Measurements from ENCODE around the gene GPRIN2.

GPRIN2 gene

DNA sequence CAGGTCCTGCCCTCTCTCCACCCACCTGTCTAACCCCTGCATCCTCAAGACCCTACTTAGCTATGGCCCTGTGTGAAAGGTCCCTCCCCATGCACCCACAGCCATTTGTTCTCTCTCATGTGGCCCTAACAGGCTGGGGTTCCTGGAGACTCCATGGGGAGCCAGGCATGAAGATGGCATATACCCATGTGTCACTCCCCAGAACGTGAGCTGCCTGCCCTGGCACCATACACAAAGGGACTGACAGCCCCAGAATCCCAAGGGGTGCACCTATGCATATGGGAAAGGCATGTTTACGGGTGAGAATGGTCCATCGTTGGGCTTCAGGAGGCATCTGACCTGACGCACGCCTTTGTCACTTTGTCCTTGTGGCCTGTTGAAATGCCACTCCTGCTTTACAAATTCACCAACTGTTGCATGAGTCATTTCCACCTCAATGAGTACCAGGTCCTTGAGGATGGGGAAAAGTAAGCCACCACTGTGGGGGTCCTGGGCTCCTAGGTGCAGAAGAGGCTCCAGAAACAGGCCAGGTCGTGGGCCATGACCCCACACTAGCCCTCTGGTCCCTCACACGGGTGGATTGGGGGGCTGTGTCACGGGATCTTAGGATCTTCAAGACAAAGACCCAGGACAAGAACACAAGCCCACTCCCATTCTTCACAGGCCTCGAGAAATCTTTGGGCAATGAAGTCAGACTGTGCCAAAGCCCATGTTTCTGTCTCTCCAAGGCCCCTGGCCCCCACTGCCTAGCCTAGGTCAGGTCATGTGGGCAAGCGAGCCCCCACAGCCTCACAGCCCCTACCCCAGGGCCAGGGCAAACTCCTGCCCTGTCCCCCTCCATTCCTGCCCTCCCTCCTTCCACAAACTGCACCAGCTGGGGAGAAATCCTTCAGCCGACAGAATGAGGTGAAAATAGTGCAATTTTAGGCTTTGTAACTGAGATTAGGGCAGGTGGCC lies 8.6 kb downstream of the GPRIN2 start:
- DNase-seq, result no peak

- DNase-seq, result no peak
Measured at GRCh38 chr10:46546591-46547540, 9.6 kb downstream of the GPRIN2 start.

DNA sequence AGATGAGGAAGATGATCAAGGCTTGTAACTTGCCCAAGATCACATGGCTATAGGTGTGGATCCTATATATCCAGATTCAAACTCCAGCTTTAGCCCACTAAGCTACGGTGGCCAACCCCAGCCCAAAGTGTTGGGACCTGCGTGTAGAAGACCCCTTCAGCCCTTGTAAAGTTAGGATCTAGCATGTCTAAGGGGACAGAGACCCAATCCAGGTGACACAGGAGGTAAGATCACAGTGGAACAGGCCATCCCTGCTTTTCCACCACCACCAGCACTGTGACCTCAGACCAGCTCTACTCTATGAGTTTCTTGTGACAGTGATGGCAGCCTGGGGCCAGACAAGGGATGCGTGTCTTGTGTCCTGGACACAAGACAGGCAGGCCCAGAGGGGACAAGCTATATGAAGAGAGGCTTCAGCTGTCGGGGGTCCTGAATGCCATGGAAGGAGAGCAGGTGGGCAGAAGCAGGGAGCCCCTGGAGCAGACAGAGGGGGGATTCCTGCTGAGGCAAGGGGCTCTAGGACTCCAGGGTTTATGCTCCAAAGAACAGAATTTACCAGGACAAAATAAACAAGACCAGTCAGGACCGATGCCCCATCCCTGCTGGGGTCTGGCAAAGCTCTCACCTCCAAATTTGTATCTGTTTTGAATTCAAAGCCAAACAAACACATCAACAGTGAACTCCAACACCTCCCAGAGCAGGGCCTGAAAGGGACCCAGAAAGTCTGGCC lies 10.4 kb downstream of the GPRIN2 start:
- DNase-seq, result no peak

GRCh38 chr10:46544989-46545791 lies 11.3 kb downstream of the GPRIN2 start:
- DNase-seq, result no peak

DNA sequence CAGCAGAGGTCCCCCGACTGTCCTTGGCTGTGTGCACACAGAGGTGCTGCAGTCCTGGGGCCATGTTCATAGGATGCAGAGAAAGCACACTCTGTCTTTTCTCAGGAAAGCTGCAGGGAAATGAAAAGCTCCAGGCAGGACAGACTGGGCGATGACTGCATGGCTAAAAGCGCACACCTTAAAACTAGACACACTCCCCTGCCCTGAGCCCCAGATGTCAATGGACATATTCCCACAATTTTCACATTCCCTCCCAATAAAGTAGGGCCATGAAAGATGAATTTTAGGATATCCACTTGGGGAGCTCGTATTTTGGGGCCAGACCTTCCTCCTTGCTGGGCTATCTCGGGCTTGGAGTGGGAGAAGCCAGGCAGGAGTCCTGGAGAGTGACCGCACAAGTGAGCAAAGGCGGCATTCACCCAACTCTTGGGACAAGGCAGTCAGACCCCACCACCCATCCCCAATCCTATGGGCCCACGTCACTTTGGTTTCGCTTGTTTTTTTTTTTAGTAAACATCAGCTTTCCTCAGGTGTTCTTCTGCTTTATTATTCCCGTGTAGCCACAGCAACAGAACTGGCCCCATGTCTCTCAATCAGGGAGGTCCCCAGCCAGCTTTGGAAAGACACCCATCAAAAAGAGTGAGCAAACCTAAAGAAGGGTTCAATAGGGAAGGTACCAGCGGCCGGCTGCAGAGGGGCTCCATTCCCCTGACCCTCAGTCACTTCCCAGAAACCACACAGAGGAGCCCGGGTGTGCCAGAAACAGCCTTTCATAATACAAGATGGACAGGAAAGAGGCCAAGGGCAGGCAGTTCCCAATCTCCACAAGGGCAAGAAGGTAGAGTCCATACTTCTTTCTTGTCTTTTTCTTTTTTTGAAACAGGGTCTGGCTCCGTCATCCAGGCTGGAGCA lies 12.7 kb downstream of the GPRIN2 start:
- no peak for DNase-seq

GRCh38 chr10:46542567-46543465 lies 13.6 kb downstream of the GPRIN2 start:
- no peak for DNase-seq

DNA sequence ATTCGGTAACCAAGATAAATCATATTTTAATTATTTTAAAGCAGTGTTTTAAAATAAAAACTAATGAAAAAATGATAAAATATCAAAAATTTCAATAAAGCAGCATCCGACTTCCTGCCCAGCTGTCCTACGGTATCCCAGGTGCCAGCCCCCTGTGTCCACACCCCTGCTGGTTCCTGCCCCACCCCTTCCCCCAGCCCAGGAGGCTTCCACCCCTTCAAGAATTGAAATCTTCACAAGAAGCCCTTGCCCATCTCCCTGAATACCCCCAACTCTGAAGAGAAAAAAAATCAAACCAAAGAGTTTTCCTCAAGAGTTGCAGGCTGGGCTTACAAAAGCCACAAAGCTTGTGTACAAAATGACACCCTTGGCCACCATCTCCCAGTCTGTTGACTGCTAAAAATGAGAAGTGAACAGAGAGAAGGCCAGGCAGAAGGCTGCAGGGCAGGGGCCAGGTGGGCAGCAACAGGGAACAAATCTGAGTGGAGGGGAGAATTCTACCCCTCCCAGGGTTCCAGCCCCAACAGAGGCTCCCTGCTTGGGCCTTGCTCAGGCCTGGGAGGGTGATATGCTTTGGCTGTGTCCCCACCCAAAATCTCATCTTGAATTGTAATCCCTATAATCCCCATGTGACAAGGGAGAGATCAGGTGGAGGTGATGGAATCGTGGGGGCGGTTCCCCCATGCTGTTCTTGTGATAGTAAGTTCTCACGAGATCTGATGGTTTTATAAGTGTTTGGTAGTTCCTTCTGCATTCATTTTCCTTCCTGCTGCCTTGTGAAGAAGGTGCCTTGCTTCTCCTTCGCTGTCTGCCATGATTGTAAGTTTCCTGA lies 14.5 kb downstream of the GPRIN2 start:
- no peak for DNase-seq

DNA sequence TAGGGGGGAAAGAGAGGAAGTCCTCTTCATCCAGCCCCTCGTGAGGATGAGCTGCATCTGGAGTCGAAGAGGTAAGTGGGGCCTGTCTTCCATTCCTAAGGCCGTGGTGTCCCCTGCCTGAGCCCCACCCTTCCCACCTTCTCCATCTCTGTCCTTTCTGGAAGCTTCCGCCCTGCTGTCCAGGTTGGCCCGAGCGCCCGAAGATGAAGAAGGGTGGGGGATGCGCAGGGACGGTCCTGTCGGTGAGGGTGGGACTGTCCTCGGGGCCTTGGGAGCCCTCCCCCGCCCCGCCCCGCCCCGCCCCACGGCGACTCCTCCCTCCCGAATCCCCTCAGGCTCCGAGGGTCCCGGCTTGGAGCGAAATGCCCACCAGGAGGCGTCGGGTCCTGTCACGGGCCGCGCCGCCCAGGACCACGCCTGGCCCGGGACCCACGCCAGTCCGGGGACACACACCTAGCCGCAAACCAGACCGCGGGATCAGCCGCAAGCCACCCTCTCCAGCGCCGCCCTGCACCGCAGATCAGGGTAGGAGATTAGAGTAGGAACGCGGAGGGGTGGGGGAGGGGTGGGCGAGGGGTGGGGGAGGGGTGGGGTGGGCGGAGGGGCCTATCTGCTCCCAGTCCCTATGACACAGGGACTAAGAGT lies 15.3 kb downstream of the GPRIN2 start:
- no peak for DNase-seq

DNA sequence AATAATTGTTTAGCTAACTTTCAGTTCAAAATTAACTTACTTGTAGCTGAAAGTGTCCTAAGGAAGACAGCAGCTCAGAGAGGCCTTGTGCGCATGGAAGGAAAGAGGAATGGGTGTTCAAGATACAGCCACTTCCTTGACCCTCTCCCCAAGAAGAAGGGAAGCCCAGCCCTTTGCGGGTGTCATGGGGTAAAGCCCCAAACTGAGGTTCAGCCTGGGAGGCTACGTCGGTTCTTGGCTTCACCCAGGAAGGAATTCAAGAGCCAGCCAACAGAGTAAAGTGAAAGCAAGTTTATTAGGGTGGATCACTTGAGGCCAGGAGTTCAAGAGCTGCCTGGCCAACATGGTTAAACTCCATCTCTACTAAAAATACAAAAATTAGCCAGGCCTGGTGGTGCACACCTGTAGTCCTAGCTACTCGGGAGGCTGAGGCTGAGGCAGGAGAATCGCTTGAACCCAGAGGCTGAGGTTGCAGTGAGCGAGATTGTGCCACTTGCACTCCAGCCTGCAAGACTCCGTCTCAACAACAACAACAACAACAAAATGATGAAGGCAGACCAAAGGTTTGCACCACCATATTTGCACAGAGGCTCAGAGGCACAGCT lies 15.9 kb downstream of the GPRIN2 start:
- DNase-seq, result no peak

DNA sequence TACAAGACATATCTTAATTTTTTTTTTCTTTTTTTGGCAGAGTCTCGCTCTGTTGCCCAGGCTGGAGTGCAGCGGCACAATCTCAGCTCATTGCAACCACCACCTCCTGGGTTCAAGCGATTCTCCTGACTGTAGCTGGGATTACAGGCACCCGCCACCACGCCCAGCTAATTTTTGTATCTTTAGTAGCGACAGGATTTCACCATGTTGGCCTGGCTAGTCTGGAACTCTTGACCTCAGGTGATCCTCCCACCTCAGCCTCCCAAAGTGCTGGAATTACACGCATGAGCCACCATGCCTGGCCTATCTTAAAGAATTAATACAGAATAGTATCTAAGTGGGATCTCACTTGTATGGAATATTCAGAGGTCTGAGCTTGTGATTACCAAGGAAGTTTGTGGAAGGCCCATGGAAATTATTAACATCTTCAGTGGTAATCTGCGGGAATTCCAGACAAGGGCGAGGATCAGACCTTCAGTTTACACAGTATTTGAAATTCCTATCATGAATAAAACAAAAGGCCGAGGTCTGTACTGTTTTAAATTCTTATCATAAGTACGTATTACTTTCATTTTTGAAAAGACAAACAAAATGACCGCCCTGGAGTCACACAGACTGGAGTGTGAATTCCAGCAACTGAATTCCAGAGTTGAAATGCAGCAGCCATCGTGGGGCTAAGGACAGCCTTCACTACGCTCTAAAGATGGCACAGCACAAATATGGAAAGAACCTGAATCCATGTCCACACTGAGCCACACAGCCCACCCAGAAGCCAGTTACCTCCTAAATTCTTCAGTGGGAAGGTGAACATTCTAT lies 16.7 kb downstream of the GPRIN2 start:
- DNase-seq, result no peak

DNA sequence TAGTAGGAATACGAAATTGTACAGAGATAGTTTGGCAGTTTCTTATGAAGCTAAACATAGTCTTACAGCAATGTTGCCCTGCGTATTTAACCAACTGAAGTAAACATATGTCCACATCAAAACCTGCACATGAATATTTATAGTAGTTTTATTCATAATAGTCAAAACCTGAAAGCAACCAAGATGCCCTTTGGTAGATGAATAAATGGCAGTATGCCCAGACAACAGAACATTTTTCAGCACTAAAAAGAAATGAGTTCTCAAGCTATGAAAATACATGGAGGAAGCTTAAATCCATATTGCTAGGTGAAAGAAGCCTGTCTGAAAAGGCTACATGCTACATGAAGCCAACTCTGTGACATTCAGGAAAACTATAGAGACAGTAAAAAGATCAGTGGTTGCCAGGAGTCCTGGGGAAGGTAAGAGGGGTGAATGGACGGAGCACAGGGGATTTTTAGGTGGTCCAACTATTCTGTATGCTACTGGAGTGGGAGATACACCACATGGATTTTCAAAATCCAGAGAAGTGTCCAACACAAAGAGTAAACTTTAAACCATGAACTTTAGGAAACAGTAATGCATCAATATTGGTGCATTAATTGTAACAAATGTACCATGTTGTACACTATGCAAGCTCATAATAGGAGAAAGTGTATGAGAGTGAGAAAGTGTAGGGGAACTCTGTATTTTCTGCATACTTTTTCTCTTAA lies 17.6 kb downstream of the GPRIN2 start:
- DNase-seq, result no peak

GRCh38 chr10:46538155-46538554 lies 18.3 kb downstream of the GPRIN2 start:
- DNase-seq, result no peak

- DNase-seq, result no peak
Measured at GRCh38 chr10:46537309-46537708, 19.1 kb downstream of the GPRIN2 start.

- DNase-seq, result no peak
Measured at GRCh38 chr10:46536781-46537180, 19.7 kb downstream of the GPRIN2 start.

- DNase-seq, result no peak
Measured at GRCh38 chr10:46536171-46536570, 20.3 kb downstream of the GPRIN2 start.

- DNase-seq, result no peak
Measured at GRCh38 chr10:46534828-46535524, 21.5 kb downstream of the GPRIN2 start.

All from fibroblast of upper back skin (primary cell).